ENCODE data around the gene TEX101. TPM values are rescaled to one million over a fixed set of nuclear protein-coding genes. Genes with fewer than 3 reads are reported as not detected.
"Not testable (repeated sequence)": the region's sequence is repeated elsewhere in the genome, so short reads cannot be mapped to it uniquely, and the experiment has no call there.

The TEX101 gene
- total and polyA plus RNA-seq, 4 donors: 0.18 TPM; not detected in 3

DNA sequence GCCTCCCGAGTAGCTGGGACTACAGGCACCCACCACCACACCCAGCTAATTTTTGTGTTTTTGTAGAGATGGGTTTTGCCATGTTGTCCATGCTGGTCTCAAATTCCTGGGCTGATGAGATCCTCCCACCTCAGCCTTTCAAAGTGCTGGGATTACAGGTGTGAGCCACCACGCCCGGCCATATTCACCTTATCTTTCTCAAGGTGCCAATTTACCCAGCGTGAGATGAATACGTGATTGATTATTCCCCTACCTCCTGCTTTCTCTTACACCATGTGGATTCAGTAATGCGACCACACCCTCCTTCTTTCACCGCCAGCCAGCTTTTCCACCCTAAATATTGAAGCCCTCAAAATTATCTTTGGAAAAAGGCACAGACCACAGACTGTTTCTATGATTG, 31.4 kb upstream of the TEX101 start:
- H3K9me3 ChIP-seq (ENCODE audit: control insufficient read depth, insufficient read depth, low read length); H3K4me3 ChIP-seq (ENCODE audit: low read depth, low read length); H3K27ac ChIP-seq (ENCODE audit: low read depth, low read length); DNase-seq (ENCODE audit: low read depth in 4 of 6, low spot score in 6 of 6); H3K27me3 ChIP-seq (ENCODE audit: control insufficient read depth, insufficient read depth, low read length); H3K36me3 ChIP-seq (ENCODE audit: control insufficient read depth, insufficient read depth, low read length); H3K4me1 ChIP-seq (ENCODE audit: control insufficient read depth, insufficient read depth, low read length): not testable (repeated sequence)
- 92% methylated on average over 4 of the region's 7 CpGs for WGBS (ENCODE audit: insufficient coverage)

DNA sequence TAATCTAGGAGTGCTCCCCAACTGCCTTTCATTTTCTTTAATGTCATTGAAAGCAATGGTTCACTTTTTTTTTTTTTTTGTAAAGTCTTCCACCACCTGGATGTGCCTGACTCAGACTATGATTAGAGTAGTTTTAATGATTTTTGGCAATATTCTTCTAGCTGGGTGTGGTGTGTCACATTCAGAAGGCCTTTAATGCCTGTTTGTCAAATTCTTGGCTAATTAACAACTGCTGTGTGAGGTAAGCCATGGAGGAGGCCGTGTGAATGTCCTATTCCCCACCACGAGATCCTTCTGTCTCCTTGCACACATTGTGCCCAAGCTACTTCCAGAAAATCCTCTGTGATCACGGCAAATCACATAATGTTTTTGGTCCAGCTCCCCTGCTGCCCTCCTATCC, 30.9 kb upstream of the TEX101 start:
- no CpG with 5 or more reads among the region's 3 CpGs for WGBS (ENCODE audit: insufficient coverage)
- H3K9me3 ChIP-seq (ENCODE audit: control insufficient read depth, insufficient read depth, low read length); H3K36me3 ChIP-seq (ENCODE audit: control insufficient read depth, insufficient read depth, low read length); DNase-seq (ENCODE audit: low read depth in 4 of 6, low spot score in 6 of 6); H3K27me3 ChIP-seq (ENCODE audit: control insufficient read depth, insufficient read depth, low read length); H3K4me1 ChIP-seq (ENCODE audit: control insufficient read depth, insufficient read depth, low read length); H3K27ac ChIP-seq (ENCODE audit: low read depth, low read length); H3K4me3 ChIP-seq (ENCODE audit: low read depth, low read length): not testable (repeated sequence)

DNA sequence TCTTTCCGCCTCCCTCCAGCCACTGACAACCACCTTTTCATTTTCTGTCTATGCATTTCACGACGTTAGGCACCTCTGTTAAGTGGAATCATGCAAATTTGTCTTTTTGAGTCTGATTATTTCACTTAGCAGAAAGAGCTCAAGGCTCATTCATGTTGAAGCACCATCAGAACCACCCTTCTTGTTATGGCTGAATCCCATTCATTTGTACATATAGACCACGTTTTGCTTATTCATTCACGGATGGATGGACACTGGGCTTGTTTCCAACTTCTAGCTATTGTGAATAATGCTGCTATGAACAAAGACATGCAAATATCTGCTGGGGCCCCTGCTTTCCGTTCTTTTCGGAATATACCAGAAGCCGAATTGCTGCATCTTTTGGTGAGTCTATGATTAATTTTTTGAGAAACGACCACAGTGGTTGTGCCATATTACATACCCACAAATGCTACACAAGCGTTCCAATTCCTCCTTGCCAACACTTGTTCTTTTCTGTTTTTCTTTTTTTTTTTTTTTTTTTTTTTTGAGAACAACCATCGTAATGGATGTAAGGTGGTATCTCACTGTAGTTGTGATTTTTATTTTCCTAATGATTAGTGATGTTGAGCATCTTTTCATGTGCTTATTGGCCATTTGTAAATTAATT, 23.7 kb upstream of the TEX101 start:
- H3K9me3 ChIP-seq (ENCODE audit: control insufficient read depth, insufficient read depth, low read length); H3K27ac ChIP-seq (ENCODE audit: low read depth, low read length); H3K4me1 ChIP-seq (ENCODE audit: control insufficient read depth, insufficient read depth, low read length); H3K27me3 ChIP-seq (ENCODE audit: control insufficient read depth, insufficient read depth, low read length); H3K4me3 ChIP-seq (ENCODE audit: low read depth, low read length); H3K36me3 ChIP-seq (ENCODE audit: control insufficient read depth, insufficient read depth, low read length): not testable (repeated sequence)
- no CpG with 5 or more reads among the region's 11 CpGs for WGBS (ENCODE audit: insufficient coverage)
- peak in 3 of 6 donors; percentile 15 to 83 (median 70) for DNase-seq (ENCODE audit: low read depth in 4 of 6, low spot score in 6 of 6)

DNA sequence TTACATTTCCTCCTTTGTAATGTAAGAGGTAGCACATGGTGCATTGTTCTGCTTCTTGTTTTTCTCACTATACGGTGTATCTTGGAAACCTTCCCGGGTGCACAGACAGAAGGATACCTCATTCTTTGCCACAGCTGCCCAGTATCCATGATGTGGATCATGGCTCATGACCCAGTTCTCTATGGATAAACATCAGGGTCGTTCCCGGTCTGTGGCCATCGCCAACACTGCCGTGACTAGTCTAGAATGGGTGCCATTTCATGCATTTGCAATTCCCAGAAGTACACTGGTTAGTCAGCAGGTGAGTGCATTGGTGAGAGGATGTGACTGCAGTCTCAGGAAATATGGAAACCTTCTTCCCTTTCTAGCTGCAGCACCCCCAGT, 23.1 kb upstream of the TEX101 start:
- 43% methylated on average over 3 of the region's 6 CpGs for WGBS (ENCODE audit: insufficient coverage)
- DNase-seq (ENCODE audit: low read depth in 4 of 6, low spot score in 6 of 6): peak in 2 of 6 donors; percentile 2 to 7

DNA sequence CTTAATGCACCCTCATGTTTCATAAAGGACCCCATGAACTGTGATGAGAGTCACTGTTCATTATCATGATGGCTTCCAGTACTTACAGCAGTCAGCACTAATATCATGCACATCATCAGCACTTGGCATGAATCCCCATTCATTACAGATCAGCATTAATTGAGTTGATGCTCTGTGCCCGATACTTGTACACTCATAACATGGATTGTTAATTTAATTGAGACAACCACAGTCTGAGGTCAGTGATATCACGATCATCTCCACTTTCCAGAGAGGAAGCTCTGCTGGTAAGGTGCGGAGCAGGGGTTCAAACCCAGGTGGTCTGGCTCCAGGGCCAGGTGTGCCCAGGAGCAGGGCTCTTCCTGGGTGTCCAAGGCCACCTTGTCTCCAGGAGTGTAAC, 21.2 kb upstream of the TEX101 start:
- H3K4me1 ChIP-seq (ENCODE audit: control insufficient read depth, insufficient read depth, low read length); H3K4me3 ChIP-seq (ENCODE audit: low read depth, low read length); H3K9me3 ChIP-seq (ENCODE audit: control insufficient read depth, insufficient read depth, low read length); DNase-seq (ENCODE audit: low read depth in 4 of 6, low spot score in 6 of 6); H3K36me3 ChIP-seq (ENCODE audit: control insufficient read depth, insufficient read depth, low read length); H3K27ac ChIP-seq (ENCODE audit: low read depth, low read length); H3K27me3 ChIP-seq (ENCODE audit: control insufficient read depth, insufficient read depth, low read length): not testable (repeated sequence)
- WGBS (ENCODE audit: insufficient coverage): 100% methylated on average over 1 of the region's 3 CpGs

More for the DNA sequence above, 23.1 kb upstream of the TEX101 start:
- H3K4me3 ChIP-seq (ENCODE audit: low read depth, low read length); H3K27ac ChIP-seq (ENCODE audit: low read depth, low read length); H3K36me3 ChIP-seq (ENCODE audit: control insufficient read depth, insufficient read depth, low read length); H3K9me3 ChIP-seq (ENCODE audit: control insufficient read depth, insufficient read depth, low read length); H3K27me3 ChIP-seq (ENCODE audit: control insufficient read depth, insufficient read depth, low read length); H3K4me1 ChIP-seq (ENCODE audit: control insufficient read depth, insufficient read depth, low read length): not testable (repeated sequence)

DNA sequence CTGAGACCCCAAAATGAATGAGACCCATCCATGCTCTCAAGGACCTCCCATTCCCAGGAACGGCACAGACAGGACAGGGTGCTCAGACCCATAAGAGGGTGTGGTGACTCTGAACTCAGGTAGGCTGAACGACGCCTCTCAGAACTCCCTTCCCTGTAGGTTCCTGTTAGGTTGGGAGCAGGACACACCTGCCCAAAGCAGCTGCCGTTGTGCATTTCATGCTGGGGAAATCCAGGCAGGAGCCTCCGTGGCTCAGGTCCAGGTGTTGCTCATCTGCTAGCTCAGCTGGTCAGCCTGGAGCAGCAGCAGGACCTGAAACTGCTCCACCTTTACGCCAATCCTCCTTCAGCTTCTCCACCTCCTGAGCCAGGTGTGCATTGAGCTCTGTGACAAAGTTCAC, 19.1 kb upstream of the TEX101 start:
- no peak for DNase-seq (ENCODE audit: low read depth in 4 of 6, low spot score in 6 of 6)
- H3K27me3 ChIP-seq (ENCODE audit: control insufficient read depth, insufficient read depth, low read length): no peaks in the 10 kb centered on the region
- no peaks in the 10 kb centered on the region for H3K36me3 ChIP-seq (ENCODE audit: control insufficient read depth, insufficient read depth, low read length)
- no peak overlapping the region for H3K4me3 ChIP-seq (ENCODE audit: low read depth, low read length)
- H3K27ac ChIP-seq (ENCODE audit: low read depth, low read length): no peak overlapping the region
- no peaks in the 10 kb centered on the region for H3K4me1 ChIP-seq (ENCODE audit: control insufficient read depth, insufficient read depth, low read length)
- H3K9me3 ChIP-seq (ENCODE audit: control insufficient read depth, insufficient read depth, low read length): no peaks in the 10 kb centered on the region
- 89% methylated on average over 6 of the region's 6 CpGs for WGBS (ENCODE audit: insufficient coverage)

DNA sequence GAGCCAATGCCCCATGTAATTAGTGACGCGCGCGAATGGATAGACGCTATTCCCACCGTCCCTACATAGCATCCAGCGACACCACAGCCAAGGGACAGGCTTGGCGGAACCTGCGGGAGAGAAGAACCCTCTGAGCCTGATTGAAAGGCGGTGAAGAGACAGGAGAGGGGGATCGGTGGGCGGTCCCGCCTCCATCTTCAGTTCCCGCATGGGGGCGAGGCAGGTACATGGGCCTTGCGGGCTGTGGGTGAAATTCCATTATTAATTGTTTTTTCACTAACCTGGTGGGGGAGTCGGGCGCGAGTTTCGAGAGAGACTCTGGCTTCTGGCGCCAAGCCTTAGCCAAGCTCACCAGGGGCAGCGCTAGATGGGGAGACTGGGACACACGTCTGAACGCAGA, 8.4 kb upstream of the TEX101 start:
- H3K27me3 ChIP-seq (ENCODE audit: control insufficient read depth, insufficient read depth, low read length): no peaks in the 10 kb centered on the region
- no peaks in the 10 kb centered on the region for H3K4me1 ChIP-seq (ENCODE audit: control insufficient read depth, insufficient read depth, low read length)
- no peak for DNase-seq (ENCODE audit: low read depth in 4 of 6, low spot score in 6 of 6)
- H3K27ac ChIP-seq (ENCODE audit: low read depth, low read length): no peak overlapping the region
- peaks cover 3% of the 10 kb centered on the region for H3K36me3 ChIP-seq (ENCODE audit: control insufficient read depth, insufficient read depth, low read length)
- 65% methylated on average over 14 of the region's 24 CpGs for WGBS (ENCODE audit: insufficient coverage)
- H3K4me3 ChIP-seq (ENCODE audit: low read depth, low read length): no peak overlapping the region
- no peaks in the 10 kb centered on the region for H3K9me3 ChIP-seq (ENCODE audit: control insufficient read depth, insufficient read depth, low read length)

DNA sequence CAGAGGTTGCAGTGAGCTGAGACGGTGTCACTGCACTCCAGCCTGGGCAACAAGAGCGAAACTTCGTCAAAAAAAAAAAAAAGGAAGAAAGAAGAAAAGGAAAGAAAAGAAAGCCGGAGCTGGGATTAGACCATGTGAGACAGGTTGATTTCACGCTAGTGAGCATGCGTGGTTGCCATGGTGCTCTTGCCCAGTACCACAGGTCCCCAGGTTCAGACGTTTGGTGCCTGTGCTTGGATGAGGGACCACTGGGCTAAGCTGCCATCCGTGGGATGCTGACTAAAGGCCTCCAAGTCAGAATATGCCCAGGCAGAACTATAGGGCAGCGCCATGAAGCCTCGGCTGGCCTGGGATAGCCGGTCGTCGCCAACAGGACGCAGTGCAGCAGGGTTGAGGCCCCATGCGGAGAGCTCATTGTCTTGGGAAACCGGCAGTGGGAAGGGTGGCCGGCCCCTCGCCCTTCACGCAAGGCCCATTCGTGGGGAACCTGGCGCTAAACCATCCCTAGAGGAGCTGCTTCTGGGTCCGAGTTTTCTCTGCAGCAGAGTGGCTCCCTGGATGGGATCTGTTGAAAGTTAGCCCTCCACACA, 7.2 kb upstream of the TEX101 start:
- Histone ChIP-seq H3K4me3 (ENCODE audit: low read depth, low read length) (no peak overlapping the region), H3K27ac (ENCODE audit: low read depth, low read length) (no peak overlapping the region), H3K36me3 (ENCODE audit: control insufficient read depth, insufficient read depth, low read length) (peaks cover 3% of the 10 kb centered on the region), H3K27me3 (ENCODE audit: control insufficient read depth, insufficient read depth, low read length) (no peaks in the 10 kb centered on the region), H3K4me1 (ENCODE audit: control insufficient read depth, insufficient read depth, low read length) (no peaks in the 10 kb centered on the region), H3K9me3 (ENCODE audit: control insufficient read depth, insufficient read depth, low read length) (no peaks in the 10 kb centered on the region)
- whole genome bisulfite sequencing (ENCODE audit: insufficient coverage): 64% methylated on average over 22 of the region's 22 CpGs
- DNase-seq (ENCODE audit: low read depth in 4 of 6, low spot score in 6 of 6): no peak

DNA sequence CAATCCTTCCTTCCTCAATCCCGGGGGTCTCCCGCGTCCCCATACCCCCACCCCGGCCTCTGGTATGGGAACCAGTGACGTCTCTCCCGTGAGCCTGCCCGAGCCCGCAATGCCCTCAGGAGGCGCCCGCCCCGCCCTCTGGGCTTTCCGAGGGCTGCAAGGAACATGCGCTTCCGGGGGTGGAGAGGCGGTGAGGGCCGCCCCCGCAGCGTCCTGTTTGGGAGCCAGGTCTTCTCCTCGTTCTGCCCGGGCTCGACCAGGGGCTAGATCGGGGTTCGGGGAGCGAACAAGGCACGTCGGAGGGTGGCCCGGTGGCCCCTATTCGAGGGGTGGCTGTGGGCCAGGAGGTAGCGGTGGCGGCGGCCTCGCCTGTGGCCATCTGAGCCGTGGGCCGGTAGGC, 6.6 kb upstream of the TEX101 start:
- Histone ChIP-seq H3K36me3 (ENCODE audit: control insufficient read depth, insufficient read depth, low read length) (peaks cover 3% of the 10 kb centered on the region), H3K27ac (ENCODE audit: low read depth, low read length) (no peak overlapping the region), H3K9me3 (ENCODE audit: control insufficient read depth, insufficient read depth, low read length) (no peaks in the 10 kb centered on the region), H3K27me3 (ENCODE audit: control insufficient read depth, insufficient read depth, low read length) (no peaks in the 10 kb centered on the region), H3K4me1 (ENCODE audit: control insufficient read depth, insufficient read depth, low read length) (no peaks in the 10 kb centered on the region), H3K4me3 (ENCODE audit: low read depth, low read length) (no peak overlapping the region)
- WGBS (ENCODE audit: insufficient coverage): 76% methylated on average over 26 of the region's 34 CpGs
- no peak for DNase-seq (ENCODE audit: low read depth in 4 of 6, low spot score in 6 of 6)

DNA sequence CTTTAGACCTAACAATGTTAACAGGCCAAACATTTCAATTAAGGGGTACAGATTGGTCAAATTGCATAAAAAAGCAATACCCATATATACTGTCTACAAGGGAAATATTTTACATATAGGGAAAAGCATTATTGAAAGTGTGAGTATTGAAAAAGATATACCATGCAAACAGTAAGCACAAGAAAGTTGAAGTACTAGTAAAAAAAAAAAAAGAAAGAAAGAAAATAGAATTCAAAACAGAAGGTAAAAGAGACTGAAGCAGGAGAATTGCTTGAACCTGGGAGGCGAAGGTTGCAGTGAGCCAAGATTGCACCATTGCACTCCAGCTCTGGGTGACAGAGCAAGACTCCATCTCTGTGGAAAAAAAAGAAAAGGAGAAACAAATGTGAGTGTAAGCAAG, 5.3 kb upstream of the TEX101 start:
- H3K4me3 ChIP-seq (ENCODE audit: low read depth, low read length): no peak overlapping the region
- H3K9me3 ChIP-seq (ENCODE audit: control insufficient read depth, insufficient read depth, low read length): no peaks in the 10 kb centered on the region
- H3K4me1 ChIP-seq (ENCODE audit: control insufficient read depth, insufficient read depth, low read length): no peaks in the 10 kb centered on the region
- WGBS (ENCODE audit: insufficient coverage): 100% methylated on average over 1 of the region's 1 CpG
- no peaks in the 10 kb centered on the region for H3K27me3 ChIP-seq (ENCODE audit: control insufficient read depth, insufficient read depth, low read length)
- peaks cover 3% of the 10 kb centered on the region for H3K36me3 ChIP-seq (ENCODE audit: control insufficient read depth, insufficient read depth, low read length)
- H3K27ac ChIP-seq (ENCODE audit: low read depth, low read length): no peak overlapping the region
- no peak for DNase-seq (ENCODE audit: low read depth in 4 of 6, low spot score in 6 of 6)

Measured in spinal cord (tissue), 10 donors.